H1 (cell line): ENCODE measurements around the gene C14orf119. TPM values are rescaled to one million over a fixed set of nuclear protein-coding genes. Genes with fewer than 3 reads are reported as not detected.

Source experiments
- CTCF ChIA-PET: fragments of 300-600 bp; sonication (Branson Sonifier 250); formaldehyde crosslinking; loops from one replicate; lab custom pipeline; 2021; ENCODE audit not compliant: partially characterized antibody; lab: Charles Lee
- POLR2A ChIA-PET: fragments of 300-600 bp; sonication (Branson Sonifier 250); formaldehyde crosslinking; loops from one replicate; lab custom pipeline; 2021; ENCODE audit warnings: inconsistent platforms; ENCODE audit not compliant: partially characterized antibody; lab: Charles Lee
- DNase-seq, 2 experiments: peaks; one replicate each; pipeline versions ENCODE4 v3.0.0 to v3.0.0-alpha.2; 2010 to 2022; ENCODE audit warnings: low spot score in 2 of 2, low read depth in 1 of 2, mixed read lengths in 1 of 2
- FAIRE-seq: peaks from 2 replicates; lab custom pipeline; 2011; peaks lifted over from hg19 to GRCh38; lab: Jason Lieb, UNC
- H2AFZ ChIP-seq: 2 replicates; pipeline ENCODE4 v1.8.1; 2012; ENCODE audit warnings: low read length, inconsistent platforms
- H2AK5ac ChIP-seq: 2 replicates; pipeline ENCODE4 v1.6.1; 2013; ENCODE audit warnings: low read depth, low read length
- H2BK120ac ChIP-seq: replicated peaks from 2 replicates; pipeline ENCODE3; 2013; ENCODE audit warnings: low read depth, low read length, inconsistent platforms
- H2BK12ac ChIP-seq: 2 replicates; pipeline ENCODE4 v1.6.1; 2013; ENCODE audit warnings: low read depth, low read length
- H2BK15ac ChIP-seq: 2 replicates; pipeline ENCODE4 v1.6.1; 2013; ENCODE audit warnings: low read length
- H2BK20ac ChIP-seq: 2 replicates; pipeline ENCODE4 v1.6.1; 2013; ENCODE audit warnings: low read length
- H2BK5ac ChIP-seq: 2 replicates; pipeline ENCODE4 v1.6.1; 2013; ENCODE audit warnings: low read depth, low read length
- H3K14ac ChIP-seq: 2 replicates; pipeline ENCODE4 v1.6.1; 2013; ENCODE audit warnings: inconsistent platforms; ENCODE audit not compliant: insufficient read length
- H3K18ac ChIP-seq: 2 replicates; pipeline ENCODE4 v1.6.1; 2013; ENCODE audit warnings: low read length; ENCODE audit errors: extremely low read depth
- H3K23ac ChIP-seq: 2 replicates; pipeline ENCODE4 v1.6.1; 2013; ENCODE audit warnings: inconsistent platforms; ENCODE audit not compliant: insufficient read length
- H3K23me2 ChIP-seq: 2 replicates; pipeline ENCODE4 v1.6.1; 2013; ENCODE audit warnings: low read depth, low read length
- H3K27ac ChIP-seq: 2 replicates; pipeline ENCODE4 v1.6.1; 2011; ENCODE audit warnings: low read depth, low read length, inconsistent platforms
- H3K27me3 ChIP-seq, 4 experiments: replicated peaks in 1 of 4; 1 replicate in 1 of 4; 2 replicates in 3 of 4; pipeline versions ENCODE4 v1.6.1 to v1.8.1; 2011 to 2013; ENCODE audit warnings: low read length in 3 of 4, mild to moderate bottlenecking in 3 of 4, inconsistent platforms in 2 of 4, mixed read lengths in 2 of 4, moderate library complexity in 1 of 4; ENCODE audit not compliant: control insufficient read depth in 3 of 4, insufficient read depth in 3 of 4; ENCODE audit errors: extremely low read depth in 1 of 4
- H3K36me3 ChIP-seq, 4 experiments: 2 replicates each; pipeline versions ENCODE4 v1.6.1 to v1.8.1; 2011 to 2013; ENCODE audit warnings: mild to moderate bottlenecking in 4 of 4, low read length in 3 of 4, moderate library complexity in 2 of 4, control low read depth in 1 of 4, inconsistent platforms in 1 of 4; ENCODE audit not compliant: insufficient read depth in 4 of 4, control insufficient read depth in 2 of 4
- H3K4ac ChIP-seq: replicated peaks from 2 replicates; pipeline ENCODE3; 2013; ENCODE audit warnings: low read length, low read depth, mixed read lengths, inconsistent platforms; ENCODE audit not compliant: insufficient read length
- H3K4me1 ChIP-seq, 4 experiments: replicated peaks in 1 of 4; 1 replicate in 1 of 4; 2 replicates in 3 of 4; pipeline versions ENCODE4 v1.6.1 to v1.8.1; 2011 to 2013; ENCODE audit warnings: low read length in 3 of 4, inconsistent platforms in 2 of 4, mixed read lengths in 1 of 4; ENCODE audit not compliant: insufficient read depth in 4 of 4, control insufficient read depth in 3 of 4
- H3K4me2 ChIP-seq, 2 experiments: 2 replicates each; pipeline versions ENCODE4 v1.6.1 to v1.8.1; 2011 to 2013; ENCODE audit warnings: low read depth in 2 of 2, low read length in 2 of 2, control low read depth in 1 of 2, inconsistent platforms in 1 of 2, mild to moderate bottlenecking in 1 of 2; ENCODE audit not compliant: insufficient read depth in 1 of 2
- H3K4me3 ChIP-seq, 4 experiments: fragments of 200-600, 300-600 bp in 1 of 4; sonication (generic), shearing (Covaris generic), sonication (Bioruptor Twin) in 1 of 4; 2 replicates each; pipeline versions ENCODE4 v1.5.1 to v1.8.1; 2011 to 2016; ENCODE audit warnings: low read length in 4 of 4, low read depth in 3 of 4, control low read depth in 2 of 4, inconsistent platforms in 2 of 4, mild to moderate bottlenecking in 2 of 4, mixed read lengths in 1 of 4, moderate library complexity in 1 of 4; ENCODE audit not compliant: insufficient read depth in 2 of 4; ENCODE audit errors: extremely low read depth in 1 of 4
- H3K56ac ChIP-seq: replicated peaks from 2 replicates; pipeline ENCODE3; 2013; ENCODE audit warnings: low read depth, mild to moderate bottlenecking, mixed read lengths, low read length, inconsistent platforms; ENCODE audit not compliant: insufficient read length
- H3K79me1 ChIP-seq: 2 replicates; pipeline ENCODE4 v1.6.1; 2013; ENCODE audit warnings: low read depth, low read length, control low read depth
- H3K79me2 ChIP-seq, 2 experiments: 2 replicates each; pipeline versions ENCODE4 v1.6.1 to v1.8.1; 2012 to 2013; ENCODE audit warnings: low read length in 2 of 2, mild to moderate bottlenecking in 2 of 2, inconsistent platforms in 1 of 2; ENCODE audit not compliant: insufficient read depth in 2 of 2, control insufficient read depth in 1 of 2
- H3K9ac ChIP-seq, 4 experiments: replicated peaks in 1 of 4; 1 replicate in 1 of 4; 2 replicates in 3 of 4; pipeline versions ENCODE4 v1.6.1 to v1.8.1; 2011 to 2013; ENCODE audit warnings: low read depth in 3 of 4, low read length in 3 of 4, control low read depth in 2 of 4, mild to moderate bottlenecking in 2 of 4, moderate library complexity in 2 of 4, inconsistent platforms in 1 of 4; ENCODE audit errors: extremely low read depth in 1 of 4
- H3K9me3 ChIP-seq, 2 experiments: 2 replicates each; pipeline versions ENCODE4 v1.6.1 to v1.8.1; 2012 to 2013; ENCODE audit warnings: mild to moderate bottlenecking in 2 of 2, moderate library complexity in 2 of 2, control low read depth in 1 of 2, inconsistent platforms in 1 of 2, low read depth in 1 of 2, low read length in 1 of 2, mixed read lengths in 1 of 2; ENCODE audit not compliant: insufficient read depth in 2 of 2
- H4K20me1 ChIP-seq, 2 experiments: replicated peaks in 1 of 2; 2 replicates each; pipeline versions ENCODE3 to v1.8.1; 2011 to 2013; ENCODE audit warnings: inconsistent platforms in 2 of 2, low read length in 2 of 2, mild to moderate bottlenecking in 1 of 2; ENCODE audit not compliant: insufficient read depth in 2 of 2, control insufficient read depth in 1 of 2
- H4K5ac ChIP-seq: 2 replicates; pipeline ENCODE4 v1.6.1; 2013; ENCODE audit warnings: low read length, low read depth, mixed read lengths, inconsistent platforms; ENCODE audit not compliant: insufficient read length
- H4K8ac ChIP-seq: 2 replicates; pipeline ENCODE4 v1.8.0; 2013; ENCODE audit warnings: mild to moderate bottlenecking, moderate library complexity, low read length, inconsistent platforms; ENCODE audit not compliant: insufficient read depth; ENCODE audit errors: extremely low read depth
- H4K91ac ChIP-seq: replicated peaks from 2 replicates; pipeline ENCODE3; 2013; ENCODE audit warnings: low read length, mixed read lengths, inconsistent platforms; ENCODE audit not compliant: insufficient read length
- MAFK ChIP-seq: IDR thresholded peaks from 2 replicates; pipeline ENCODE4 v1.6.1; 2012; ENCODE audit warnings: low read depth, mild to moderate bottlenecking, improper control_type of control experiment, low read length
- WGBS, 2 experiments: shearing (Covaris generic) in 1 of 2; methylation state at CpG; one replicate each; pipeline versions ENCODE4 v1.1.6 to v1.1.7; 2013 to 2015; ENCODE audit warnings: low lambda C conversion rate in 2 of 2, mixed read lengths in 2 of 2, inconsistent platforms in 1 of 2, low coverage in 1 of 2, missing lambda C conversion rate in 1 of 2; ENCODE audit not compliant: insufficient replicate concordance in 2 of 2, insufficient coverage in 1 of 2, insufficient read length in 1 of 2; ENCODE audit errors: extremely low coverage in 1 of 2, missing lambda C conversion rate in 1 of 2; 5-methylcytosine and 5-hydroxymethylcytosine counted together
- polyA plus RNA-seq, 7 experiments: library from polyadenylated mRNA; depleted of rRNA in 3 of 7; stranded (reverse) in 5 of 7; unstranded in 2 of 7; fragments of >200 nt in 5 of 7; fragments of 200-250 nt in 2 of 7; gene quantifications; 1 replicate in 5 of 7; 2 replicates in 1 of 7; 4 replicates in 1 of 7; pipeline versions ENCODE4 v1.2.1 to v1.2.3, GENCODE V29; 2011 to 2013; ENCODE audit warnings: missing spikeins in 2 of 7, mixed read lengths in 2 of 7
- total RNA-seq: library from RNA; stranded (reverse); fragmentation: NEBNext Ultra II Directional; extraction: Animal tissue kit (Norgen Biotek cat#: 25700); gene quantifications from 2 replicates; pipeline ENCODE4 v1.2.1, GENCODE V29; 2021
- TF ChIP-seq, protein P1 (sequence below), 3 experiments: IDR thresholded peaks; 1 replicate in 2 of 3; 2 replicates in 1 of 3; pipeline versions ENCODE4 v1.5.1 to v1.6.1; 2011; ENCODE audit warnings: low read length in 3 of 3, mild to moderate bottlenecking in 3 of 3, inconsistent platforms in 2 of 3, low read depth in 1 of 3, moderate library complexity in 1 of 3; ENCODE audit not compliant: insufficient read depth in 1 of 3; ENCODE audit errors: control extremely low read depth in 1 of 3

C14orf119 gene
- total and polyA plus RNA-seq, 2 of the 8 experiments (the other 6 are each of a cell fraction or from before 2014, with no cell fraction given) = 78.1 to 94.0 TPM

- Histone ChIP-seq H4K91ac (no peak within 1 kb of the TSS), H3K79me2 (no peaks in the 10 kb centered on the region), H3K23me2 (no peaks in the 10 kb centered on the region), H3K4ac (no peak within 1 kb of the TSS), H2AK5ac (0 out of 2 replicates have a peak within 1 kb of the TSS, but pooled peaks have one; percentile 17), H3K4me3 (no peak within 1 kb of the TSS; a peak in 1 of 8 replicates), H2BK120ac (no peak within 1 kb of the TSS), H2AFZ (no peak within 1 kb of the TSS; the same call in 1 of the 2 replicates), H3K27me3 (no peaks in the 10 kb centered on the region; a peak in 2 of 7 replicates), H3K4me1 (peaks cover 6 to 15% (median 9%) of the 10 kb centered on the region in 4 experiments; a peak in 4 of 7 replicates), H2BK5ac (no peak within 1 kb of the TSS; the same call in 1 of the 2 replicates), H3K36me3 (no peaks in the 10 kb centered on the region), H4K20me1 (no peaks in the 10 kb centered on the region), H3K14ac (no peak within 1 kb of the TSS), H2BK15ac (peak within 1 kb of the TSS; percentile 12; the same call in 1 of the 2 replicates), H3K56ac (no peak within 1 kb of the TSS), H4K8ac (no peak within 1 kb of the TSS), H2BK12ac (peak within 1 kb of the TSS; percentile 75; the same call in 1 of the 2 replicates), H3K79me1 (no peaks in the 10 kb centered on the region), H3K4me2 (peak within 1 kb of the TSS in 1 of 2 experiments; percentile 17; a peak in 1 of 4 replicates), H3K23ac (no peak within 1 kb of the TSS), H4K5ac (no peak within 1 kb of the TSS), H2BK20ac (no peak within 1 kb of the TSS), H3K18ac (peak within 1 kb of the TSS; percentile 75; the same call in 1 of the 2 replicates), H3K27ac (no peak within 1 kb of the TSS), H3K9me3 (peaks cover 3 to 4% of the 10 kb centered on the region in 2 experiments; a peak in 2 of 4 replicates), H3K9ac (no peak within 1 kb of the TSS; a peak in 1 of 7 replicates)
- 57 to 100% methylated on average over 1 to 11 of the region's 11 CpGs for WGBS, 2 experiments
- TF ChIP-seq, protein P1, sequence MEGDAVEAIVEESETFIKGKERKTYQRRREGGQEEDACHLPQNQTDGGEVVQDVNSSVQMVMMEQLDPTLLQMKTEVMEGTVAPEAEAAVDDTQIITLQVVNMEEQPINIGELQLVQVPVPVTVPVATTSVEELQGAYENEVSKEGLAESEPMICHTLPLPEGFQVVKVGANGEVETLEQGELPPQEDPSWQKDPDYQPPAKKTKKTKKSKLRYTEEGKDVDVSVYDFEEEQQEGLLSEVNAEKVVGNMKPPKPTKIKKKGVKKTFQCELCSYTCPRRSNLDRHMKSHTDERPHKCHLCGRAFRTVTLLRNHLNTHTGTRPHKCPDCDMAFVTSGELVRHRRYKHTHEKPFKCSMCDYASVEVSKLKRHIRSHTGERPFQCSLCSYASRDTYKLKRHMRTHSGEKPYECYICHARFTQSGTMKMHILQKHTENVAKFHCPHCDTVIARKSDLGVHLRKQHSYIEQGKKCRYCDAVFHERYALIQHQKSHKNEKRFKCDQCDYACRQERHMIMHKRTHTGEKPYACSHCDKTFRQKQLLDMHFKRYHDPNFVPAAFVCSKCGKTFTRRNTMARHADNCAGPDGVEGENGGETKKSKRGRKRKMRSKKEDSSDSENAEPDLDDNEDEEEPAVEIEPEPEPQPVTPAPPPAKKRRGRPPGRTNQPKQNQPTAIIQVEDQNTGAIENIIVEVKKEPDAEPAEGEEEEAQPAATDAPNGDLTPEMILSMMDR (IDR thresholded peaks at IDR 0.05; ENCODE audit: control extremely low read depth in 1 of 3, insufficient read depth in 1 of 3, low read depth in 1 of 3, low read length in 3 of 3) = peak in 1 of 3 experiments; percentile 2; a peak in 1 of 4 replicates
- TF ChIP-seq MAFK = no peak
- ChIA-PET POLR2A (interaction anchor here (0.6 to 3.0 kb wide), 4 partner anchors 10 to 154 kb away, joined by 3 to 14 read pairs (median 9); partner anchors contain the start of genes ACIN1 and C14orf119), CTCF (interaction anchor here (1.4 kb wide), 2 partner anchors 9 to 34 kb away, joined by 4 to 7 read pairs; no protein-coding TSS in a partner anchor)
- DNase-seq (peak in 1 of 2 experiments; percentile 45), FAIRE-seq (no peak)
Observed at GRCh38 chr14:23104591-23105347, 9.5 kb downstream of the C14orf119 start, which contains the start of gene CIROP. Gene CIROP (minus strand): TSS chr14:23104989. CDS start chr14:23104920, 69 bp downstream.
